ENCODE results near the gene RABGEF1.
A peak's percentile ranks its signal among the peaks of the same experiment; 100 is the strongest.
"Not testable (repeated sequence)": the region's sequence is repeated elsewhere in the genome, so short reads cannot be mapped to it uniquely, and the experiment has no call there.

RABGEF1 gene

GRCh38 chr7:66740302-66740979 is at the start of gene RABGEF1:
Gene RABGEF1, plus strand, starts transcription at chr7:66740733. Its CDS starts 31,167 bp downstream, at chr7:66771900.
- DNase-seq (ENCODE audit: low spot score), result peak; percentile 96

GRCh38 chr7:66693331-66693730 is 47.2 kb upstream of the RABGEF1 start:
- no peak for DNase-seq (ENCODE audit: low spot score)

GRCh38 chr7:66694286-66694685 is 46.2 kb upstream of the RABGEF1 start:
- DNase-seq (ENCODE audit: low spot score), result no peak

GRCh38 chr7:66695417-66695816 is 45.1 kb upstream of the RABGEF1 start:
- not testable (repeated sequence) for DNase-seq (ENCODE audit: low spot score)

- DNase-seq (ENCODE audit: low spot score), result not testable (repeated sequence)
Observed at GRCh38 chr7:66696134-66696533, 44.4 kb upstream of the RABGEF1 start.

- peak; percentile 52 for DNase-seq (ENCODE audit: low spot score)
Observed at GRCh38 chr7:66696774-66697191, 43.8 kb upstream of the RABGEF1 start.

GRCh38 chr7:66697449-66698438 is 42.8 kb upstream of the RABGEF1 start:
- peak; percentile 79 for DNase-seq (ENCODE audit: low spot score)

- DNase-seq (ENCODE audit: low spot score), result no peak
Observed at GRCh38 chr7:66698652-66699205, 41.8 kb upstream of the RABGEF1 start.

GRCh38 chr7:66699998-66700397 is 40.5 kb upstream of the RABGEF1 start:
- DNase-seq (ENCODE audit: low spot score), result no peak

- DNase-seq (ENCODE audit: low spot score), result no peak
Observed at GRCh38 chr7:66700633-66701131, 39.9 kb upstream of the RABGEF1 start.

GRCh38 chr7:66707825-66708224 is 32.7 kb upstream of the RABGEF1 start:
- DNase-seq (ENCODE audit: low spot score), result no peak

GRCh38 chr7:66710752-66711151 is 29.8 kb upstream of the RABGEF1 start:
- not testable (repeated sequence) for DNase-seq (ENCODE audit: low spot score)

GRCh38 chr7:66713687-66714086 is 26.8 kb upstream of the RABGEF1 start:
- no peak for DNase-seq (ENCODE audit: low spot score)

- DNase-seq (ENCODE audit: low spot score), result not testable (repeated sequence)
Observed at GRCh38 chr7:66716634-66717033, 23.9 kb upstream of the RABGEF1 start.

- no peak for DNase-seq (ENCODE audit: low spot score)
Observed at GRCh38 chr7:66720561-66720960, 20.0 kb upstream of the RABGEF1 start.

- no peak for DNase-seq (ENCODE audit: low spot score)
Observed at GRCh38 chr7:66725843-66726242, 14.7 kb upstream of the RABGEF1 start.

GRCh38 chr7:66727058-66727457 is 13.5 kb upstream of the RABGEF1 start:
- no peak for DNase-seq (ENCODE audit: low spot score)

- DNase-seq (ENCODE audit: low spot score), result no peak
Observed at GRCh38 chr7:66728571-66728970, 12.0 kb upstream of the RABGEF1 start.

GRCh38 chr7:66729274-66729673 is 11.3 kb upstream of the RABGEF1 start:
- no peak for DNase-seq (ENCODE audit: low spot score)

- DNase-seq (ENCODE audit: low spot score), result no peak
Observed at GRCh38 chr7:66731986-66732385, 8.5 kb upstream of the RABGEF1 start.

GRCh38 chr7:66732439-66732838 is 8.1 kb upstream of the RABGEF1 start:
- DNase-seq (ENCODE audit: low spot score), result no peak

GRCh38 chr7:66734006-66734405 is 6.5 kb upstream of the RABGEF1 start:
- DNase-seq (ENCODE audit: low spot score), result no peak
